Measurements from ENCODE around the gene MTHFD2L. TPM values are rescaled to one million over a fixed set of nuclear protein-coding genes. Genes with fewer than 3 reads are reported as not detected.

Gene MTHFD2L
- total RNA-seq, 2 donors from 2014 or later = 9.5 to 12.6 TPM

DNA sequence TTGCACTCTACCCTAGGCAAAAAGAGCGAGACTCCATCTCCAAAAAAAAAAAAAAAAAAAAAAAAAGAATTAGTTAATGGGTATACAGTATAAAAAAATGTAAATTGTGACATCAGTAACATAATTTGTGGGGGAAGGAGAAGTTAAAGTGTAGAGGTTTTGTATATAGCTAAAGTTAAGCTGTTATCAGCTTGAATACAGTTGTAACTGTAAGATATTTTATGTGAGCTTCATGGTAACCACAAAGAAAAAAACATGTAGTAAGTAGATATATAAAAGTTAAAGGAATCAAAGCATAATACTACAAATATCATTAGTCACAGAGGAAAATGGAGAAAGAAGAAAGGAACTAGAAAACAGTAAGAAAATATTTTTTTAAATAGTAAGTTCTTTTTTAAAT, 97.2 kb downstream of the MTHFD2L start:
- Histone ChIP-seq H3K27ac (no peak overlapping the region), H3K4me1 (no peaks in the 10 kb centered on the region)
- intact Hi-C loops (cut with DNase I) = no loop called here

DNA sequence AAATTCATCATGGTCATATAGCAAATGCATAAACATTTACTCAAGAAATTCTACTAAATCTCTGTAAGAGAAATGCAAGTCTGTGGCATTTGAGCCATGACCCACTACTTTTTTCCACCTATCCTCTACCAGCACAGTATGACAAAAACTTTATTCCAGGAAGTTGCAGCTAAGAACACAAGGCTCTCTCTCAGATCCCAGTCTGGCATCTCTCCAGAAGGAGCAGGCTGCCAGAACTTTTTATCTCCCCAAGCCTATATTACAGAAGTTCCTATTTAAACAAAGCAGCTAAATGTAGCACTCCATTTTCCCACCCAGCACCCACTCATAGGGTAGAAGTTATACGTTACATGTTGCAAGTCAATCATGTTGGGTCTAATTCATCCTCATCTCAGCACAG, 101.0 kb downstream of the MTHFD2L start:
- Histone ChIP-seq H3K4me3 (no peak overlapping the region), H3K36me3 (no peaks in the 10 kb centered on the region), H3K9ac (ENCODE audit: low read depth in 2 of 2, low read length in 2 of 2) (no peak overlapping the region), H3K9me3 (no peaks in the 10 kb centered on the region), H3K4me1 (no peaks in the 10 kb centered on the region), H3K27me3 (no peaks in the 10 kb centered on the region), H3K27ac (no peak overlapping the region)
- DNase-seq = peak; percentile 53
- TF ChIP-seq, protein P1, sequence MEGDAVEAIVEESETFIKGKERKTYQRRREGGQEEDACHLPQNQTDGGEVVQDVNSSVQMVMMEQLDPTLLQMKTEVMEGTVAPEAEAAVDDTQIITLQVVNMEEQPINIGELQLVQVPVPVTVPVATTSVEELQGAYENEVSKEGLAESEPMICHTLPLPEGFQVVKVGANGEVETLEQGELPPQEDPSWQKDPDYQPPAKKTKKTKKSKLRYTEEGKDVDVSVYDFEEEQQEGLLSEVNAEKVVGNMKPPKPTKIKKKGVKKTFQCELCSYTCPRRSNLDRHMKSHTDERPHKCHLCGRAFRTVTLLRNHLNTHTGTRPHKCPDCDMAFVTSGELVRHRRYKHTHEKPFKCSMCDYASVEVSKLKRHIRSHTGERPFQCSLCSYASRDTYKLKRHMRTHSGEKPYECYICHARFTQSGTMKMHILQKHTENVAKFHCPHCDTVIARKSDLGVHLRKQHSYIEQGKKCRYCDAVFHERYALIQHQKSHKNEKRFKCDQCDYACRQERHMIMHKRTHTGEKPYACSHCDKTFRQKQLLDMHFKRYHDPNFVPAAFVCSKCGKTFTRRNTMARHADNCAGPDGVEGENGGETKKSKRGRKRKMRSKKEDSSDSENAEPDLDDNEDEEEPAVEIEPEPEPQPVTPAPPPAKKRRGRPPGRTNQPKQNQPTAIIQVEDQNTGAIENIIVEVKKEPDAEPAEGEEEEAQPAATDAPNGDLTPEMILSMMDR (IDR thresholded peaks at IDR 0.05) = no peak
- intact Hi-C loops (cut with DNase I) = no loop called here

More for the DNA sequence above, 97.2 kb downstream of the MTHFD2L start:
- Histone ChIP-seq H3K9ac (ENCODE audit: low read depth in 2 of 2, low read length in 2 of 2) (no peak overlapping the region), H3K36me3 (no peaks in the 10 kb centered on the region), H3K9me3 (no peaks in the 10 kb centered on the region), H3K27me3 (no peaks in the 10 kb centered on the region), H3K4me3 (no peak overlapping the region)
- no peak for DNase-seq
- TF ChIP-seq, protein P1 (IDR thresholded peaks at IDR 0.05) = no peak

- intact Hi-C loops (cut with DNase I) = no loop called here
- TF ChIP-seq, protein P1 (IDR thresholded peaks at IDR 0.05) = no peak
- no peak overlapping the region for H3K9ac ChIP-seq (ENCODE audit: low read depth in 2 of 2, low read length in 2 of 2)
Measured at GRCh38 chr4:74260036-74260435, 102.1 kb downstream of the MTHFD2L start.

DNA sequence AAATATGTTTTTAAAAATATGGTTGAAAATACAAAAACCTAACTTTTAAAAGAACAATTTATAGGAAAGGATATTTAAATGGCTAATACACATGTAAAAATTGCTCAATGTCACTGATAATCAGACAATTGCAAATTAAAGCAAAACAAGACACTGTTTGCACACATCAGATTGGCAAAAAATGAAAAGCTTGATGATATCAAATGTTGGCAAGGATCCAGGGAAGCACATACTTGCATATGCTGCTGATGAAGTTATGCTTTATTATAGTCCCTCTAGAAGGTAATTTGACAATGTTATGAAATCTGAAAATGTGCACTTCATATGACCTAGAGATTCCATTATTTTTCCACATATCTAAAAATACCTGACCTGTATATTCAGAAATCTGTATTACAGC, 104.6 kb downstream of the MTHFD2L start:
- no peaks in the 10 kb centered on the region for H3K27me3 ChIP-seq
- no peak overlapping the region for H3K4me3 ChIP-seq
- intact Hi-C loops (cut with DNase I) = no loop called here
- H3K9me3 ChIP-seq = no peaks in the 10 kb centered on the region
- H3K9ac ChIP-seq (ENCODE audit: low read depth in 2 of 2, low read length in 2 of 2) = no peak overlapping the region
- DNase-seq = no peak
- H3K36me3 ChIP-seq = no peaks in the 10 kb centered on the region
- TF ChIP-seq, protein P1 (IDR thresholded peaks at IDR 0.05) = no peak
- H3K27ac ChIP-seq = no peak overlapping the region
- no peaks in the 10 kb centered on the region for H3K4me1 ChIP-seq

More at GRCh38 chr4:74260036-74260435, 102.1 kb downstream of the MTHFD2L start:
- no peaks in the 10 kb centered on the region for H3K27me3 ChIP-seq
- DNase-seq = no peak
- no peaks in the 10 kb centered on the region for H3K9me3 ChIP-seq
- H3K27ac ChIP-seq = no peak overlapping the region
- H3K36me3 ChIP-seq = no peaks in the 10 kb centered on the region
- no peak overlapping the region for H3K4me3 ChIP-seq
- H3K4me1 ChIP-seq = no peaks in the 10 kb centered on the region

DNA sequence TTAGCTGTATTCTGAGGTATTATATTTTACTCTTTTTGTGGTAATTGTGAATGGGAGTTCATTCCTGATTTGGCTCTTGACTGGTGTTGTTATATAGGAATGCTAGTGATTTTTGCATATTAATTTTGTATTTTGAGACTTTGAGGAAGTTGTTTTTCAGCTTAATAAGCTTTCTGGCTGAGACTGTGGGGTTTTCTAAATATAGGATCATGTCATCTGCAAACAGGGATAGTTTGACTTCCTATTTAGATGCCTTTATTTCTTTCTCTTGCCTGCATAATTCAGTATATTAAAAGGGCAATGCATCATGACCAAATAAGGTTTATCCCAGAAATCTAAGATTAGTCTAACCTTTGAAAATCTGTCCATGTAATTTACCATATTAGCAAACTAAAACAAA, 105.6 kb downstream of the MTHFD2L start:
- no peaks in the 10 kb centered on the region for H3K9me3 ChIP-seq
- H3K4me3 ChIP-seq = no peak overlapping the region
- no peak overlapping the region for H3K27ac ChIP-seq
- no peaks in the 10 kb centered on the region for H3K36me3 ChIP-seq
- no peaks in the 10 kb centered on the region for H3K4me1 ChIP-seq
- TF ChIP-seq, protein P1 (IDR thresholded peaks at IDR 0.05) = no peak
- no peak overlapping the region for H3K9ac ChIP-seq (ENCODE audit: low read depth in 2 of 2, low read length in 2 of 2)
- DNase-seq = no peak
- no peaks in the 10 kb centered on the region for H3K27me3 ChIP-seq
- intact Hi-C loops (cut with DNase I) = no loop called here

GRCh38 chr4:74266081-74266480, 108.2 kb downstream of the MTHFD2L start:
- H3K27ac ChIP-seq = no peak overlapping the region
- no peak overlapping the region for H3K9ac ChIP-seq (ENCODE audit: low read depth in 2 of 2, low read length in 2 of 2)
- no peaks in the 10 kb centered on the region for H3K9me3 ChIP-seq
- no peaks in the 10 kb centered on the region for H3K36me3 ChIP-seq
- DNase-seq = no peak
- intact Hi-C loops (cut with DNase I) = no loop called here
- no peaks in the 10 kb centered on the region for H3K4me1 ChIP-seq
- no peaks in the 10 kb centered on the region for H3K27me3 ChIP-seq
- H3K4me3 ChIP-seq = no peak overlapping the region
- TF ChIP-seq, protein P1 (IDR thresholded peaks at IDR 0.05) = no peak
